KMS-11 (cell line): ENCODE data around the gene LRRC7.
A peak's percentile ranks its signal among the peaks of the same experiment; 100 is the strongest.

Source experiments
- H2AFZ ChIP-seq: fragments of 200-600 bp; sonication (generic); 2 replicates; pipeline ENCODE4 v1.6.1; 2016; ENCODE audit warnings: antibody characterized with exemption, mixed run types, low read depth
- H3K27ac ChIP-seq: fragments of 200-600 bp; sonication (generic); 2 replicates; pipeline ENCODE4 v1.6.1; 2016; ENCODE audit warnings: mild to moderate bottlenecking, mixed run types
- H3K27me3 ChIP-seq: fragments of 200-600 bp; sonication (generic); 2 replicates; pipeline ENCODE4 v1.6.1; 2017; ENCODE audit warnings: mild to moderate bottlenecking, low read depth, mixed run types, moderate library complexity; ENCODE audit not compliant: insufficient read depth
- H3K36me3 ChIP-seq: fragments of 200-600 bp; sonication (generic); 2 replicates; pipeline ENCODE4 v1.6.1; 2017; ENCODE audit warnings: mild to moderate bottlenecking, mixed run types; ENCODE audit not compliant: insufficient read depth
- H3K4me1 ChIP-seq: fragments of 200-600 bp; sonication (generic); 2 replicates; pipeline ENCODE4 v1.6.1; 2016; ENCODE audit warnings: mild to moderate bottlenecking, low read depth, mixed run types; ENCODE audit not compliant: poor library complexity, severe bottlenecking
- H3K4me2 ChIP-seq: fragments of 200-600 bp; sonication (generic); 2 replicates; pipeline ENCODE4 v1.7.0; 2016; ENCODE audit warnings: mild to moderate bottlenecking, mixed run types
- H3K4me3 ChIP-seq: fragments of 200-600 bp; sonication (generic); IDR thresholded peaks from 2 replicates; pipeline ENCODE4 v1.6.1; 2017; ENCODE audit warnings: low read depth, low read length, mixed read lengths; ENCODE audit not compliant: insufficient read depth
- H3K79me2 ChIP-seq: fragments of 200-600 bp; sonication (generic); 2 replicates; pipeline ENCODE4 v1.6.1; 2016; ENCODE audit warnings: low read depth, mixed run types; ENCODE audit not compliant: insufficient read depth
- H3K9ac ChIP-seq: fragments of 200-600 bp; sonication (generic); 2 replicates; pipeline ENCODE4 v1.6.1; 2016; ENCODE audit warnings: mild to moderate bottlenecking, mixed run types
- H4K20me1 ChIP-seq: fragments of 200-600 bp; sonication (generic); 2 replicates; pipeline ENCODE4 v1.6.1; 2016; ENCODE audit warnings: mild to moderate bottlenecking, mixed run types; ENCODE audit not compliant: insufficient read depth
- TF ChIP-seq, protein P1 (sequence below): fragments of 200-600 bp; sonication (generic); conservative IDR thresholded peaks from 2 replicates; pipeline ENCODE4 v1.6.1; 2017; ENCODE audit warnings: low read depth, mild to moderate bottlenecking, antibody characterized with exemption, low read length, moderate library complexity, mixed read lengths

Gene LRRC7

DNA sequence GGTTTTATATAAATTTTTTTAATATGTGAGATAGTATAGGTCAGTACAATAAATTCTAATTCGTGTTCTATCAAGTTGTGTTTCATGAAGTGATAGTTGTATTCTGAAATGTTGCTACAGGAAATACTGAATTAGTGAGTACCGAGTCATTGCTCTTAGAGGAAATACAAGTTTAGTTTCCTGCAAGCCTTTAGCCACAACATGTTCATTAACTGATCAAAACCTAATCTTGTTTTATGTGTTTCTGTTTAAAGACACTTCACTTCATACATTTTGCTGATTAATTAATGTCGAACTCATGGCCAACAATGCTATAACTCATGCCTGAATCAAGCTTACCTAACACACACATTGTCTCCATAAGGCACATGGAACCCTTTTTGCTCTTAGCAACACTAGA is 43.6 kb downstream of the LRRC7 start:
- TF ChIP-seq, protein P1, sequence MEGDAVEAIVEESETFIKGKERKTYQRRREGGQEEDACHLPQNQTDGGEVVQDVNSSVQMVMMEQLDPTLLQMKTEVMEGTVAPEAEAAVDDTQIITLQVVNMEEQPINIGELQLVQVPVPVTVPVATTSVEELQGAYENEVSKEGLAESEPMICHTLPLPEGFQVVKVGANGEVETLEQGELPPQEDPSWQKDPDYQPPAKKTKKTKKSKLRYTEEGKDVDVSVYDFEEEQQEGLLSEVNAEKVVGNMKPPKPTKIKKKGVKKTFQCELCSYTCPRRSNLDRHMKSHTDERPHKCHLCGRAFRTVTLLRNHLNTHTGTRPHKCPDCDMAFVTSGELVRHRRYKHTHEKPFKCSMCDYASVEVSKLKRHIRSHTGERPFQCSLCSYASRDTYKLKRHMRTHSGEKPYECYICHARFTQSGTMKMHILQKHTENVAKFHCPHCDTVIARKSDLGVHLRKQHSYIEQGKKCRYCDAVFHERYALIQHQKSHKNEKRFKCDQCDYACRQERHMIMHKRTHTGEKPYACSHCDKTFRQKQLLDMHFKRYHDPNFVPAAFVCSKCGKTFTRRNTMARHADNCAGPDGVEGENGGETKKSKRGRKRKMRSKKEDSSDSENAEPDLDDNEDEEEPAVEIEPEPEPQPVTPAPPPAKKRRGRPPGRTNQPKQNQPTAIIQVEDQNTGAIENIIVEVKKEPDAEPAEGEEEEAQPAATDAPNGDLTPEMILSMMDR: no peak
- H3K79me2 ChIP-seq: no peaks in the 10 kb centered on the region
- H3K27ac ChIP-seq: no peak overlapping the region
- no peaks in the 10 kb centered on the region for H3K4me1 ChIP-seq
- H3K27me3 ChIP-seq: no peaks in the 10 kb centered on the region
- no peaks in the 10 kb centered on the region for H3K36me3 ChIP-seq
- H3K4me2 ChIP-seq: no peak overlapping the region
- no peak overlapping the region for H3K9ac ChIP-seq
- no peak overlapping the region for H2AFZ ChIP-seq
- H3K4me3 ChIP-seq: no peak overlapping the region
- no peaks in the 10 kb centered on the region for H4K20me1 ChIP-seq

DNA sequence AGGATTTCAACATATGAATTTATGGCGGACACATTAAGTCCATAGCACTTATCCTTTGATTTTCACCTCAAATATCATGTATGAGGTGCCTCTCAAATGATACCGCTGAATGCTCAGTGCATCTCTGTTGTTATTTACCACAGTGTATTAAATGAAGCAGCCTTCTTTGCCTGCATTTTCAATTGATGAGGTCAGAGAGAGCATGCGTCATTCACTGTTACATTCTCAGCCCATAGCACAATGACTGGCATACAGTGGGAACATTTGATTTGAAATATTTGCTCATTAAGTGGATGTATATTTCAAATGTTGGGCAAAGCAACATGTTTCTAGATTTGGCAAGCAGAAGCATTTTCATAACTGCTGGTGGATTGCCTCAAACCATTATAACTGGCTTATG is 45.7 kb downstream of the LRRC7 start:
- Histone ChIP-seq H2AFZ (no peak overlapping the region), H3K36me3 (no peaks in the 10 kb centered on the region), H3K27ac (no peak overlapping the region), H3K9ac (no peak overlapping the region), H4K20me1 (no peaks in the 10 kb centered on the region), H3K27me3 (no peaks in the 10 kb centered on the region), H3K4me3 (no peak overlapping the region), H3K4me2 (no peak overlapping the region), H3K79me2 (no peaks in the 10 kb centered on the region), H3K4me1 (no peaks in the 10 kb centered on the region)
- TF ChIP-seq, protein P1: no peak

DNA sequence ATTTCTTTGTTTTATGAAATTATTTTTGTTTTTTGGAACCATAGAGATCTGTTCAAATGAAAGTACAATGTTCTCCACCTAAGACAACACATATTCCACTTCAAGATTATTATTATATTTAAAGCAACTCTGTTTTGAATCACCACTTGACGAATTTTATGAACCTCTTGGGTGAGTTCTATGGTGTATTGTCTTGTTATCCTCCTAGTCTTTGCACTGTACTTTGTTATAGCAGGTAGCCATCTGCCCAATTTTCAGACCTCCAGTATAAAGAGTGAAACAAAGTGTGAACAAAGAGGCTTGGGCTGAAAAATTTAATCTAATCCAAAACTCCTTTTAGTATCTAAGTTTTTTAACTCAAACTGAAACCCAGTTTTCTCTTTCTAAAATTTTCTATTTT is 71.0 kb downstream of the LRRC7 start:
- Histone ChIP-seq H3K36me3 (no peaks in the 10 kb centered on the region), H3K9ac (no peak overlapping the region), H3K4me2 (peak overlapping the region; percentile 10; the same call in 1 of the 2 replicates), H2AFZ (no peak overlapping the region), H3K79me2 (no peaks in the 10 kb centered on the region), H3K27ac (0 out of 2 replicates have a peak overlapping the region, but pooled peaks have one; percentile 26), H4K20me1 (no peaks in the 10 kb centered on the region), H3K4me3 (no peak overlapping the region), H3K4me1 (peaks cover 19% of the 10 kb centered on the region), H3K27me3 (no peaks in the 10 kb centered on the region)
- TF ChIP-seq, protein P1: no peak

DNA sequence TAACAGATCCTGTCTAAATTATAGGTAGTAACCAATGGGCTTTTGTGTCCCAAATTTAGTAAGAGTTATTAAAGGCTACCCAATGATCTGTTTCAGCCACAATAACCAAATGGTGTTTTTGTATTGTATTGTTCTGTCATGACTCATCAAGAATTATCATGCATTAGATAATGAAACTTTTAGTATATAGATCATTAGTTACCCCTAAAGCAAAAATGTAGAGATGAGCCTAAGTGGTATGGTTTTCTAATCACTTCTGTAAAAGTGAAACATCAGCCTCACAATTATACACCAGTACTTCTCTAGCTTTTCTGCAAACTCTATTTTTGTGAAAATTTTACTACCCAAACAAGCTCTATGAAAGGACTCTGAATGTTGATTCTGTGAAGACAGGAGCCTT is 71.4 kb downstream of the LRRC7 start:
- peak overlapping the region; percentile 26; the same call in 1 of the 2 replicates for H3K27ac ChIP-seq
- H3K4me3 ChIP-seq: no peak overlapping the region
- H4K20me1 ChIP-seq: no peaks in the 10 kb centered on the region
- H3K36me3 ChIP-seq: no peaks in the 10 kb centered on the region
- H3K4me2 ChIP-seq: peak overlapping the region; percentile 10; the same call in 1 of the 2 replicates
- no peak overlapping the region for H3K9ac ChIP-seq
- peaks cover 19% of the 10 kb centered on the region for H3K4me1 ChIP-seq
- H2AFZ ChIP-seq: no peak overlapping the region
- TF ChIP-seq, protein P1: no peak
- no peaks in the 10 kb centered on the region for H3K27me3 ChIP-seq
- H3K79me2 ChIP-seq: no peaks in the 10 kb centered on the region
